HG03342 (cell line): ENCODE data around the gene THRAP3.

Experiments
- ATAC-seq: cut with Tn5 transposase; IDR thresholded peaks from one replicate; pipeline ENCODE4 v1.9.1; 2021; ENCODE audit warnings: mild to moderate bottlenecking, moderate library complexity; ENCODE audit not compliant: unreplicated experiment

THRAP3 gene

GRCh38 chr1:36287595-36287994, 63.4 kb downstream of the THRAP3 start:
- no peak for ATAC-seq

DNA sequence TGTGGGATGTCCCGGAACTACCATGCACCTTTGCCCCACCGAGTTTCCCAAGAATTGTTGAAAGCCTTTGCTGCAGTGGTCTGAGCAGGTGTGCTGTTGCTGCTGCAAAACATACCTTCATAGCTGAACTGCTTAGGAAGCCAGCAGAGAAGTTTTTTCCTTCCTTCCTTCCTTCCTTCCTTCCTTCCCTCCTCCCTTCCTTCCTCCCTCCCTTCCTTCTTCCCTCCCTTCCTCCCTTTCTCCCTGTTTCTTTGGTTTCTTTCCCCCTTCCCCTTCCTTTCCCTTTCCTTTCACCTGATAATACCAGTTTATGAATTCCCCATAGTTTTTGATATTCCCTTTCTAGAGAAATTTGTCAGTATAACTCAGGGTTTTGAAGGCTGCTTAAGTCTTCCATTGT, 71.1 kb downstream of the THRAP3 start:
- ATAC-seq: no peak

GRCh38 chr1:36297062-36297461, 72.8 kb downstream of the THRAP3 start:
- ATAC-seq: no peak

DNA sequence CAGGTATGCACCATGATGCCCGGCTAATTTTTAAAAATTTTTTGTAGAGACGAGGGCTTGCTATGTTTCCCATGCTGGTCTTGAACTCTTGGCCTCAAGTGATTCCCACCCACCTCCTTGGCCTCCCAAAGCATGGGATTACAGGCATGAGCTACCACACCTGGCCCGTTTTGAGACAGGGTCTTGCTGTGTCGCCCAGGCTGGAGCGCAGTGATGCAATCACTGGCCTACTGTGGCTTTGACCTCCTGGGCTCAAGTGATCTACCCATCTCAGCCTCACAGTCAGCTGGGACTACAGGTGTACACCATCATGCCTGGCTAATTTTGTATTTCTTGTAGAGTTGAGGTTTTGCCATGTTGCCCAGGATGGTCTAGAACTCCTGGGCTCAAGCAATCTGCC, 74.4 kb downstream of the THRAP3 start:
- no peak for ATAC-seq

DNA sequence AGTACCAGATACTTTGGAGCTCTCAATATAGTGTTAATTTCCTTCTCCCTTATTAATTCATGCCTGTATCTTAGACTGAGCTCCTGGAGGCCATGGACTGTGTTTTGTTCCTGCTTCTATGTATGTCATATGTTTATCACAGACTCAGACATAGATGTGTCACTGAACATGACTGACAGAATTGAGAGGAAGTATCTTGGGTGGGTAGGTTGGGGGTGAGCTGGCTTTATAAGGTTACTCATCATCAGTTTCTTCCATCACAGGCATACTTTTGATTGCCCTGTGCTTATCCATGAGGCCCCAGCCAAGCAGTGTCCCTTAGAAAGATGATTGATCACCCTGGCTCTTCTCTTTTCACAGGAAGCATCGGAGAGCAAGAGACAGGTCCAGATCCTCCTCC, 76.3 kb downstream of the THRAP3 start:
- no peak for ATAC-seq

DNA sequence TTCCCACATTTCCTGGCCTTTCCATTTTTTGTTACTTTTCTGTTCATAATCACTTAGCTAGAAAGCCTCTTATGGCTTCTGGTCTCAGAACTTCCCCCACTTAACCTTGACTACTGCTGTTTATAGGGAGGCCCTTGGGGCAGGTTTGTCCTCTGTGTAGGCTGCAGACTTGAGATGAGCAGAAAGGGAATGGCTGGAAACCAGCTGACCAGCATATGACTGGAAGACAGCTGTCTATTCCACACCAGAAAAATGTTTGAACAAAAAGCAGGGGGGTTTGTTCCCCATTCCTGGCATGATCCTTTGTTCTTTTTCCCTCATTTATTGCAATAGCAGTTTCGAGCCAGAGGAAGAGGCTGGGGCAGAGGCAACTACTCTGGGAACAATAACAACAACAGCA, 77.0 kb downstream of the THRAP3 start:
- no peak for ATAC-seq

DNA sequence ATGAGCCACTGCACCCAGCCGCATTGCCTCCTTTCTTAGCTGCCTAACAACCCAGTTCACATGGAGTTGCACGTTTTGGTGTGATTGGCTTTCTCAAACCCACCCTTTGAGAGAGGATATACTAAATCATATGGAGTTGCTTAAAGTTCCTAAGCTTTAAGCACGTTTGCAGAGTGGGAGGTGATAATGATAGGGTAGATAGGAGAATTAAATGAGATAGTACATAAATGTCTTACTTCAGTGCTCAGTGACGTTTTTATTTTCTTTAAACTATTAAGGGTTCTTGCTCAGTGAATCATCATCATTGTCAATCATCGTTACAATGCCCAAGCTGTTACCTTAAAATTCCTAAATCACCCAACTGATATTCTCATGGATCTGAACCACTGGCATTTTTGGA, 79.0 kb downstream of the THRAP3 start:
- ATAC-seq: no peak

DNA sequence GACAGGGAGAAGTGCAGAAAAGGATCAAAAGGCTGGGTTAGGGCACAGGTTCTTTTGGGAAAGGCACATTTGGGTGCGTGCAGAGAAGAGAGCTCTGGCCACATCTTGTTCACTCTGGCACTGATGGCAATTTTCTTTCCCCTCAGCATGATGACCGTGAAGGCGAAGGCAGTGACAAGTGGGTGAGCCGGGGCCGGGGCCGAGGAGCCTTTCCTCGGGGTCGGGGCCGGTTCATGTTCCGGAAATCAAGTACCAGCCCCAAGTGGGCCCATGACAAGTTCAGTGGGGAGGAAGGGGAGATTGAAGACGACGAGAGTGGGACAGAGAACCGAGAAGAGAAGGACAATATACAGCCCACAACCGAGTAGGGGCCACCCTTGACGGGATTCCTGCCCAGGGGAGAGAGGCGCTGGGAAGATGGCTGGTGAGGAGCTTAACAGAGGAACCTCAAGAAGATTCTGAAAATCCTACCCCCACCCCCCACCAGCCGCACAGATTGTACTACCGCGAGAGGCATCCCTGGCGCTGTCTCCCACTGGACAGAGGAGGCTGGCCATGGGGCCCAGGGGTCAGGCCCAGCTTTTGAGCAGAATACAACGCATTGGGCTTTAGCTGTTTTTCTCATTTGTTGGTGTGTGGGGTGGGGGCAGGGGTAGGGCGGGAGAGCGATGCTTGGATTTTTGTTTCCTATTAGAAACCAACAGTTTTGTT, 79.6 kb downstream of the THRAP3 start:
- no peak for ATAC-seq

DNA sequence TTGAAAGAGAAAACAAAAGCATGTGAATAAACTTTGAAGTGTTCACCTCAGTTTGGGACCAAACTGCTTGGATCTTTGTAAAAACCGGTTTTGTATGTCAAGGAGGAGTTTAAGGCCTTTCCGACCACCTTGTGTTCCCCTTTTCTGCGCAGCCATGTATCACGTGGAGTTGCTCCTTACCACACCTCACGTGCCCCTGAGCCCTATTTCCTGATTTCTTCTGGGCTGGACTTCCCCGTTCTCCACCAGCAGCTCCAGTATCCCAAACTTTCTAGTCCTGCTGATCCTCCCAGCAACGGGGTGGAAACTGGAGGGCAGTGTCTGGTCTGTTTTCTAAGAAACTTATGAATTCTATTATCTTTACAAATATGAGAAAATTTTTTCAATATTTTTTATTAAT, 80.3 kb downstream of the THRAP3 start:
- no peak for ATAC-seq

DNA sequence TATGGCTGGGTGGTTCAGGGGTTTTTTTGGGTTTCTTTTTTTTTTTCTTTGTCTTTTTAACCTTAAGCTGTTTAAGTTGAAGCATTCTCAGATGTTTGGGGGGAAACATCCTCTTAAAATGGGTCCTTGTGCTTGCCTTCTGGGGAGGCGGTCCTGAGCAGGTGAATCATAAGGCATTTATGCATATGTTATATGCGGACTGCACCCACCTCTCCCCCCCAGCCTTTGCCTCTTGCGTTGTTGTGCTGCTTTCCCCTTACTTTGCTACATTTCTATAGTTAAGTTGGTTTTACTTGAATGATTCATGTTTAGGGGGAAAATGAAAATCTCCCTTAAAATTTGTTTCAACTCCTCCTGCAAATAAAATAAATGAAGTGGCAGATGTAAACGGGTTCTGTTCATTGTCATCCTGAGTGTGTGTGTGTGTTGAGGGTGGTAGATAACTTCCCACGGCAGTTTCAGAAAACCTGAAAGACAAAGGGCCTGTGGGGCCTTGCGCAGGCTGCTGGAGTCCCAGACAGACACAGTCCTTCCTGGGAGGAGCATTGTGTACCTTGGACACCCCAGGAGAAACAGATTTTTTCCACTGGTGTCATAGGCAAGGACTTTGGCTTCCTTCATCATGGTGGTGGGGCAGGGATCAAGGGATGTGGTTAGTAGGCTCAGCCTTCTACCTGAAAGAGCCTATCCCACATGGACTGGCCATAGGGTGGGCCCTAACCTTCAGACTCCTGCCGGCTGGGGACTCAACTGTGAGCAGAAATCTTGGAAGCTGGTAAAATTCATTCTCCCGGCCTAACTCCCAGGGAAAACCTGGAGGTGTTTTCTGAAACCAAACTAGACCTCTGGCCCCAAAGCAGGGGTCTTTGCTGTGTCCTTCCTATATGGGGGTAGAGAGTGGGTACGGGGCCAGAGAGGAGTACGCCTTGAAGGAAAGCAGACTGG, 81.0 kb downstream of the THRAP3 start:
- no peak for ATAC-seq

GRCh38 chr1:36305915-36306209, 81.6 kb downstream of the THRAP3 start:
- no peak for ATAC-seq

DNA sequence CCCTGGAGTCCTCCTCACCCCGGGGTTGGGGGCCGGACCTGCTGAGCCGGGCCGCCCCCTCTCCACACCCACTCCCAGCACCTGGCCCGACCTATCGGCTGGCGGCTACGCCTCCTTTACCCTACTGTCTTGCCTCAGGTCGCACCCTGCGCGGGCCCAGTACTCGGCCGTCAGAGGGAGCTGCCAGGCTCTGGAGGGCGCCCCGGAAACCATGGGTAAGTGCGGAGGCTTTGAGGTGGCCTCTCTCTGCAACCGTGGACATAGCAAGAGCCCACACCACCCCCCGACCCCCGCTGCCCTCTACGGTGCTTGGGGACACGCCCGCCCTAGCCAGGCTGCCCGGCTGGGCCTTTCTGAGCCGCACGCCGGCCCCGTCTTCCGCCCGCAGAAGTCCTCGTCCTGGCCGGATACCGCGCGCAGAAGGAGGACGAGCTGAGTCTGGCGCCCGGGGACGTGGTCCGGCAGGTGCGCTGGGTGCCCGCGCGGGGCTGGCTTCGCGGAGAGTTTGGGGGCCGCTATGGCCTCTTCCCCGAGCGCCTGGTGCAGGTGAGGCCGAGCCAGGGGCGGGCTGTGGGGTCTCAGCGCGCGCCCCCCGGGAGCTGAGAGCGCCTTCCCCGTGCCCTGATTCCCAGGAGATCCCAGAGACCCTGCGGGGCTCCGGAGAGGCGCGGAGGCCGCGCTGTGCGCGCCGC, 82.1 kb downstream of the THRAP3 start, which contains the start of gene SH3D21:
TSS of gene SH3D21 (plus strand) at position 159 of the 692 bp plus-strand sequence. CDS start at position 212, 53 bp downstream.
- peak; percentile 28 for ATAC-seq

- ATAC-seq: peak; percentile 97
Observed at GRCh38 chr1:36306902-36307456, 82.7 kb downstream of the THRAP3 start.

- no peak for ATAC-seq
Observed at GRCh38 chr1:36307601-36308330, 83.5 kb downstream of the THRAP3 start.

DNA sequence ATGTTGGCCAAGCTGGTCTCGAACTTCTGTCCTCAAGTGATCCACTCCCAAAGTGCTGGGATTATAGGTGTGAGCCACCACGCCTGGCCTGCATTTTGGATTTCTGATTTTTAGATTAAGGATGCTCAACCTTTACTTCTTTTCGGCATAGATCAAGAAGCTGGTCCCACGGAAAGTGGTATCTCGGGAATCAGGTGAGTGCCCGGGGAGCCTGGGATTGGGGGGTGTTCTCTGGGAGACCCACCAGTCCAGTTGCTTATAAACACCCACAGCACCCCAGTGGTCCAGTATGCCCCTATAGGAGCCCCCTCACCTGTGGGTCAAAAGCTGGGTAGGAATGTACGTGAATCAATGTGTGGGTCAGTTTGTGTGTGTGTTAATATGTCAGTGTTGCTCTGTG, 85.2 kb downstream of the THRAP3 start:
- ATAC-seq: no peak

DNA sequence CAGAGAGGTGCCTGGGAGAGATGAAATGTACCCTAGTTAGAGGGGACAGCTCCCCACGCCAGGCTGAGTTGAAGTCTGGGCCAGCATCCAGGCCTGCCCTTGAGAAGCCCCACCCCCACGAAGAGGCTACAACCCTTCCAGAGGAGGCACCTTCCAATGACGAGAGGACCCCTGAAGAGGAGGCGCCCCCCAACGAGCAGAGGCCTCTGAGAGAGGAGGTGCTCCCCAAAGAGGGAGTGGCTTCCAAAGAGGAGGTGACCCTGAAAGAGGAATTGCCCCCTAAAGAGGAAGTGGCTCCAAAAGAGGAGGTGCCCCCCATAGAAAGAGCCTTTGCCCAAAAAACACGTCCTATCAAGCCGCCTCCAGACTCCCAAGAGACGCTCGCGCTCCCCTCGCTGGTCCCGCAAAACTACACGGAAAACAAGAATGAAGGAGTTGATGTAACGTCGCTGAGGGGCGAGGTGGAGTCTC, 96.1 kb downstream of the THRAP3 start:
- no peak for ATAC-seq

DNA sequence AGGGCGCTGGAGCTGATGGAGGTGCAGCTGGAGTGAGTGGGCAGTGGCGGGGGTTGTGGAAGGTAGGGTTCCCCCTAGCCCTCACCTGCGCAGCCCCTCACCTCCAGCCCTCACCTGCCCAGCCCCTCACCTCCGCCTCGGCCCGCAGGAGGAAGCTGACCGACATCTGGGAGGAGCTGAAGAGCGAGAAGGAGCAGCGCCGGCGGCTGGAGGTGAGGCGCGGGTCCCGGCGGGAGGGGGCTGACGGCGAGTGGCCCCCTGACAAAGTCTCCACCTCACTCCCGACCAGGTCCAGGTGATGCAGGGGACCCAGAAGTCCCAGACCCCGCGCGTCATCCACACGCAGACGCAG, 96.5 kb downstream of the THRAP3 start:
- no peak for ATAC-seq

GRCh38 chr1:36321119-36321951, 97.1 kb downstream of the THRAP3 start:
- no peak for ATAC-seq

DNA sequence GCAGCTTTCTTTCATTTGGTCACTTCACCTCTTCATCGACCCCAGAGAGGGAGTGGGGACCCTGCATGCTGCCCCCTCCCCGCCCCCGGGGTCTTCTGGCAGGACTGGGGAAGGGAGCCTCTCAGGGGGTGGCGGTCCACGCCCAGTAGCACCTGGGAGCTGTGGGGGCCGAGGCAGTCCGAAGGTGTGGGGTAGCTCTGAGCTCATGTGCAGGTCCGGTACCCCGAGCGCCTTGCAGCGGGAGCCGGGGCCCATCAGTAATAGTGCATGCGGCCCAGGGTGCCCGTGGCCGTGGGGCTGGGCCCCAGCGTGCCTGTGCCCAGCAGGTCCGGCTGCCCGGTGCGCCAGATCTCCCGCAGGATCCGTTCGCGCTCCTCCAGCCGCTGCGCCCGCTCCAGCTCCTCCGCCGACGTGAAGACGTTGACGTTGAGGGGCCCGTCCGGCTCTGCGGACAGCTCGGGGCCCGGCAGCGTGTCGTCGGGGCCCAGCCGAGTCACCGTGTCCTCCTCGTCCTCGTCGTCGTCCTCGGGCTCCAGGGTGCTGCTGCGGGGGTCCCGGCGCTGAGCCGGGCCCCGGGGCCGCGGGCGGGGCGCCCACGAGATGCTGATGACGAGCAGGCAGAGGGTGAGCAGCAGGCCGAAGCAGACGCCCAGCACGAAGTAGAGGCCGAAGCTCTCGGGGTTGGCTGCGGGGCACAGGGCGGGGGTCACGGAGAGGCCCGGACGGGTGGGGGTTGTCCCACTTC, 98.0 kb downstream of the THRAP3 start:
- ATAC-seq: no peak
